Spleen (tissue), 11 donors: ENCODE data around the gene NTSR2. TPM values are rescaled to one million over a fixed set of nuclear protein-coding genes. Genes with fewer than 3 reads are reported as not detected.

Source experiments
- DNase-seq: peaks from one replicate; pipeline ENCODE4 v3.0.0-alpha.2; 2020
- H3K27ac ChIP-seq, 8 donors: fragments of 200-600 bp; sonication (generic) in 7 of 8; 1 replicate in 4 of 8; 2 replicates in 4 of 8; pipeline versions ENCODE4 v1.5.0 to v1.8.0; 2016 to 2021; ENCODE audit warnings: inconsistent platforms in 4 of 8, mild to moderate bottlenecking in 4 of 8, moderate library complexity in 1 of 8
- H3K27me3 ChIP-seq, 7 donors: fragments of 200-600 bp; sonication (generic) in 6 of 7; replicated peaks in 1 of 7; 1 replicate in 4 of 7; 2 replicates in 3 of 7; pipeline versions ENCODE4 v1.5.0 to v1.8.0; 2016 to 2021; ENCODE audit warnings: inconsistent platforms in 3 of 7, mild to moderate bottlenecking in 1 of 7
- H3K36me3 ChIP-seq, 6 donors: fragments of 200-600 bp; sonication (generic) in 5 of 6; 1 replicate in 4 of 6; 2 replicates in 2 of 6; pipeline versions ENCODE4 v1.5.0 to v1.8.0; 2016 to 2021; ENCODE audit warnings: inconsistent platforms in 2 of 6
- H3K4me1 ChIP-seq, 6 donors: fragments of 200-600 bp; sonication (generic) in 5 of 6; 1 replicate in 3 of 6; 2 replicates in 3 of 6; pipeline versions ENCODE4 v1.5.0 to v1.8.0; 2016 to 2021; ENCODE audit warnings: inconsistent platforms in 3 of 6
- H3K4me3 ChIP-seq, 8 donors: fragments of 200-600 bp; sonication (generic) in 7 of 8; 1 replicate in 4 of 8; 2 replicates in 4 of 8; pipeline versions ENCODE4 v1.5.0 to v1.8.0; 2016 to 2021; ENCODE audit warnings: inconsistent platforms in 4 of 8, mild to moderate bottlenecking in 4 of 8, moderate library complexity in 2 of 8
- H3K9me3 ChIP-seq, 8 donors: fragments of 200-600 bp; sonication (generic) in 7 of 8; 1 replicate in 4 of 8; 2 replicates in 4 of 8; pipeline versions ENCODE4 v1.5.0 to v1.8.0; 2016 to 2021; ENCODE audit warnings: inconsistent platforms in 4 of 8
- POLR2A ChIP-seq, 3 donors: fragments of 450-650 bp; IDR thresholded peaks; one replicate each; pipeline ENCODE4 v1.5.1; 2017; ENCODE audit warnings: antibody characterized with exemption in 3 of 3, mild to moderate bottlenecking in 1 of 3
- POLR2AphosphoS5 ChIP-seq, 3 donors: sonication (generic); formaldehyde crosslinking; IDR thresholded peaks; one replicate each; pipeline ENCODE4 v1.5.1; 2017; ENCODE audit warnings: antibody characterized with exemption in 3 of 3
- WGBS, 5 donors: extraction: QIAGEN DNeasy Blood & Tissue Kit in 3 of 5; methylation state at CpG; one replicate each; pipeline versions ENCODE4 v1.1.5 to v1.1.7; 2013 to 2018; 5-methylcytosine and 5-hydroxymethylcytosine counted together
- intact Hi-C: fragments of 100-400 bp; cut with DNase I; formaldehyde crosslinking; loops from one replicate; pipeline ENCODE4 v1.15.0; 2023; ENCODE audit warnings: low total_unique reads
- polyA plus RNA-seq, 3 donors: library from polyadenylated mRNA; stranded (reverse); fragments of 200-250 nt; gene quantifications; one replicate each; pipeline ENCODE4 v1.2.1, GENCODE V29; 2013
- total RNA-seq, 7 donors: library from RNA; depleted of rRNA in 3 of 7; stranded (reverse); fragments of >200 nt in 3 of 7; fragmentation: NEBNext Ultra II Directional in 4 of 7; extraction: Animal tissue kit (Norgen Biotek cat#: 25700) in 4 of 7; gene quantifications; one replicate each; pipeline versions ENCODE4 v1.1.0 to v1.2.1, GENCODE V29; 2016 to 2021
- TF ChIP-seq, protein P1 (sequence below), 11 experiments: fragments of 200-600 bp in 7 of 11; fragments of 450-650 bp in 4 of 11; sonication (generic) in 4 of 11; IDR thresholded peaks in 8 of 11; conservative IDR thresholded peaks in 3 of 11; 1 replicate in 7 of 11; 2 replicates in 4 of 11; pipeline versions ENCODE4 v1.4.0 to v1.8.0; 2016 to 2021; ENCODE audit warnings: antibody characterized with exemption in 11 of 11, inconsistent platforms in 4 of 11, mild to moderate bottlenecking in 1 of 11
- donor health status: healthy with polysubstance abuse.
- donor health status: DM: no; HTN: no; CAD: no; lungs with moderate emphysema.
- donor health status: DM: no; HTN: no; CAD: no.
- donor health status: Bipolar disorder and iron deficiency.
- donor health status: healthy.
- donor health status: DM: no; HTN: no; CAD: no.
- donor health status: DM: yes; HTN: yes; CAD: no.

Gene NTSR2
- total and polyA plus RNA-seq, 10 donors: not detected

DNA sequence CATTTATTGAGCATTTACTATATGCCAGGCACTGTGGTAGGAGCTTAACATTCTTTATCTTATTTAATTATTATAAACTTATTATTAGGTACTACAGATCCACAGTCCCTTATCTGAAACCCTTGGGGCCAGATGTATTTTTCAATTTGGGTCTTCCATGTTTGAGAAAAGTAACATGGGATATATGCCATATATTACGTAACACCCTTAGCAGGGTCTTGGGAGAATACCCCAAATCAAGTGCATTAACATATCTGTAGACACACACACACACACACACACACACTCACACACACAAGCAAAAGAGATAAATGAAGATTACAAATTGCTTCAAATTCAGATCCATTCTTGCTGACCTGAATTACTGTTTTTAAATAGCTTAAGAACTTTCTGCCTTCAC is 13.7 kb downstream of the NTSR2 start:
- no peak for TF ChIP-seq POLR2A (IDR thresholded peaks at IDR 0.05)
- intact Hi-C loops: no loop called here
- 68 to 97% (median 88%) methylated on average over 1 of the region's 1 CpG for WGBS, 5 donors
- H3K4me1 ChIP-seq: peaks cover 0 to 6% (median 0%) of the 10 kb centered on the region in 6 donors
- no peak overlapping the region for H3K4me3 ChIP-seq
- peaks cover 0 to 31% (median 0%) of the 10 kb centered on the region in 7 donors for H3K27me3 ChIP-seq
- no peaks in the 10 kb centered on the region for H3K9me3 ChIP-seq
- no peak overlapping the region for H3K27ac ChIP-seq
- DNase-seq: no peak
- no peaks in the 10 kb centered on the region for H3K36me3 ChIP-seq

DNA sequence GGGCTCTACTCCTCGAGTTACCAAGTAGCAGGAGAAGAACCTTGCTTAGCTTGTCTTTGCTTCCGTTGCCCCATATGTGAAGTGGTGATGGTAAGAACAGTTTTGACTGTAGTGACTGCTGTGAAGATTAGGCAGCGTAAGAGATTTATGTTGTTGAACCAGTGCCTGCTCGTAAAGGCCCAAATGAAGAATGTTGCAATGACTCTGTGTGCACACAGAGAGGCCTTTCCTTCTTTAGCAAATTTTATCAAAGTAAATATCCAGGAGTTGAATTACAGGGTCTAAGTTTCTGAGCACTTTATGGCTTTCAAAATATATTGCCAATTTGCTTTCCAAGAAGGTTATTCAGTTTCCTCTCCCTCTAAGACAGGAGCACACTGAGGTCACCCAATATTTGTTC is 14.5 kb downstream of the NTSR2 start:
- Histone ChIP-seq H3K4me3 (no peak overlapping the region), H3K36me3 (no peaks in the 10 kb centered on the region), H3K4me1 (peaks cover 0 to 6% (median 0%) of the 10 kb centered on the region in 6 donors), H3K27me3 (peaks cover 0 to 25% (median 0%) of the 10 kb centered on the region in 7 donors), H3K9me3 (no peaks in the 10 kb centered on the region), H3K27ac (no peak overlapping the region)
- DNase-seq: no peak
- intact Hi-C loops: no loop called here
- TF ChIP-seq POLR2A (IDR thresholded peaks at IDR 0.05) (no peak), POLR2AphosphoS5 (IDR thresholded peaks at IDR 0.05) (no peak)
- TF ChIP-seq, protein P1, sequence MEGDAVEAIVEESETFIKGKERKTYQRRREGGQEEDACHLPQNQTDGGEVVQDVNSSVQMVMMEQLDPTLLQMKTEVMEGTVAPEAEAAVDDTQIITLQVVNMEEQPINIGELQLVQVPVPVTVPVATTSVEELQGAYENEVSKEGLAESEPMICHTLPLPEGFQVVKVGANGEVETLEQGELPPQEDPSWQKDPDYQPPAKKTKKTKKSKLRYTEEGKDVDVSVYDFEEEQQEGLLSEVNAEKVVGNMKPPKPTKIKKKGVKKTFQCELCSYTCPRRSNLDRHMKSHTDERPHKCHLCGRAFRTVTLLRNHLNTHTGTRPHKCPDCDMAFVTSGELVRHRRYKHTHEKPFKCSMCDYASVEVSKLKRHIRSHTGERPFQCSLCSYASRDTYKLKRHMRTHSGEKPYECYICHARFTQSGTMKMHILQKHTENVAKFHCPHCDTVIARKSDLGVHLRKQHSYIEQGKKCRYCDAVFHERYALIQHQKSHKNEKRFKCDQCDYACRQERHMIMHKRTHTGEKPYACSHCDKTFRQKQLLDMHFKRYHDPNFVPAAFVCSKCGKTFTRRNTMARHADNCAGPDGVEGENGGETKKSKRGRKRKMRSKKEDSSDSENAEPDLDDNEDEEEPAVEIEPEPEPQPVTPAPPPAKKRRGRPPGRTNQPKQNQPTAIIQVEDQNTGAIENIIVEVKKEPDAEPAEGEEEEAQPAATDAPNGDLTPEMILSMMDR (IDR thresholded peaks at IDR 0.05 in 8 of 11, conservative IDR thresholded peaks at IDR 0.05 in 3 of 11): no peak
- WGBS, 5 donors: 85 to 95% (median 89%) methylated on average over 4 of the region's 4 CpGs

DNA sequence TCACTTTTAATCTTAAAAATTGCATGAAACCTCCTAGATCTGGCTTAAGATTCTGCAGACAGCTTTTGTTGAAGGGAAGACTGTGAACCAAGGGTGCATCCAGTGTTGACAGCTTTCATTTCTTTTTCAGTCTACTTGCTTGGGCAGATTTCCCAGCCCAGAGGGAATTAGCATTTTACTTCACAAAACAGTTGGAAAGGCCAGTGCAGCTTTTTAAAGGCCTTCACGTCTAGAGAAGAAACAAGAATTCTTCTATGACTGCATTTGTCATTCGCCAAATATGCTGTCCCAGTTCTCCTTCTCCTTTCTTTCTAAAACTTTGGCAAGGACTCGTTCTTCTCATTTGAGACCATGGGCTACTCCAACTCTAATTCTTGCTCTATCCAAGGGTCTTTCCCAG is 17.4 kb downstream of the NTSR2 start:
- 67 to 78% (median 71%) methylated on average over 3 of the region's 3 CpGs for WGBS, 5 donors
- intact Hi-C loops: no loop called here

DNA sequence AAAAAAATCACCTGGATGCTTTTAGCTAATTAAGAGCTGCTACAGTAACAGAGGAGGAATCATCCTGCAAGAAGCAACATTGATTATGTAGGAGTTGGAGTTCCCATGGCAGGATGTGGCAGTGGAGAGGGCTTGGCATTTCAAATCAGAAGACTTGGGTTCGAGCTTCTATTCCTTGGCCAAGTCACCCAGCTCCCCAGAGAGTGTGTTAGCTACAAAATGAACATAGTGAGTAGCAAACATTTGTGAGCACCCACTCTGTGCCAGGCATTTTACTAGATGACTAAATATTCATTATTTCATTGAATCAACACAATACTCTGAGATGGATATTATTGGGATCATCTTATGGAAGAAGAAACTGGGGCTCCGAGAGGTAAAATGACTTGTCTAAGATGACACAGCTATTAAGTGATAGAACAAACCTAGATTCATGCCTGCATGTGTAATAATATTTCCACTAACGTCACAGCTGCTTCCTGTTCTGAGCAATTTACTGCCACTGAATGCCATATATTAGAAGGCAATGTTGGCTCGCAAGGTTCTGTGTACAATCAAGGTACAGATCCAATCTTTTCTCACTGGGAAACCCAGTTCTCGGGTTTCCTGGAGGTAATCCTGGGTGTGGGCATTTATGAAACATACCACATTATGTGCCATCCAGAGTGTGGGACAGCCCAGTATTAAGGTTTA is 18.0 kb downstream of the NTSR2 start:
- H3K4me3 ChIP-seq: no peak overlapping the region
- no peak overlapping the region for H3K27ac ChIP-seq
- no peaks in the 10 kb centered on the region for H3K9me3 ChIP-seq
- H3K27me3 ChIP-seq: peaks cover 0 to 5% (median 0%) of the 10 kb centered on the region in 7 donors
- 55 to 67% (median 60%) methylated on average over 5 of the region's 5 CpGs for WGBS, 5 donors
- no peaks in the 10 kb centered on the region for H3K36me3 ChIP-seq
- TF ChIP-seq POLR2A (IDR thresholded peaks at IDR 0.05): no peak
- TF ChIP-seq POLR2AphosphoS5 (IDR thresholded peaks at IDR 0.05): no peak
- TF ChIP-seq, protein P1 (IDR thresholded peaks at IDR 0.05 in 8 of 11, conservative IDR thresholded peaks at IDR 0.05 in 3 of 11): no peak
- H3K4me1 ChIP-seq: peaks cover 0 to 4% (median 0%) of the 10 kb centered on the region in 6 donors
- intact Hi-C loops: no loop called here
- DNase-seq: no peak

More for the DNA sequence above, 17.4 kb downstream of the NTSR2 start:
- no peak for DNase-seq
- H3K4me1 ChIP-seq: peaks cover 0 to 6% (median 0%) of the 10 kb centered on the region in 6 donors
- TF ChIP-seq, protein P1 (IDR thresholded peaks at IDR 0.05 in 8 of 11, conservative IDR thresholded peaks at IDR 0.05 in 3 of 11): no peak
- TF ChIP-seq POLR2A (IDR thresholded peaks at IDR 0.05) (no peak), POLR2AphosphoS5 (IDR thresholded peaks at IDR 0.05) (no peak)
- peaks cover 0 to 6% (median 0%) of the 10 kb centered on the region in 7 donors for H3K27me3 ChIP-seq
- H3K36me3 ChIP-seq: no peaks in the 10 kb centered on the region
- H3K27ac ChIP-seq: no peak overlapping the region
- no peaks in the 10 kb centered on the region for H3K9me3 ChIP-seq
- no peak overlapping the region for H3K4me3 ChIP-seq
